HG02642 (cell line): Measurements from ENCODE around the gene RCE1.

Source experiments
- ATAC-seq: cut with Tn5 transposase; IDR thresholded peaks from one replicate; pipeline ENCODE4 v1.9.1; 2021; ENCODE audit warnings: mild to moderate bottlenecking; ENCODE audit not compliant: unreplicated experiment, poor library complexity

The RCE1 gene

GRCh38 chr11:66866511-66866986, 23.3 kb downstream of the RCE1 start:
- ATAC-seq, result no peak

- ATAC-seq, result no peak
Observed at GRCh38 chr11:66867425-66868040, 24.3 kb downstream of the RCE1 start.

GRCh38 chr11:66868082-66868725, 25.0 kb downstream of the RCE1 start:
- ATAC-seq, result no peak

GRCh38 chr11:66868726-66869566, 25.7 kb downstream of the RCE1 start:
- peak; percentile 69 for ATAC-seq

GRCh38 chr11:66869567-66869870, 26.3 kb downstream of the RCE1 start:
- no peak for ATAC-seq

- no peak for ATAC-seq
Observed at GRCh38 chr11:66870131-66870530, 26.9 kb downstream of the RCE1 start.

- ATAC-seq, result no peak
Observed at GRCh38 chr11:66870616-66871520, 27.6 kb downstream of the RCE1 start.

- ATAC-seq, result no peak
Observed at GRCh38 chr11:66871521-66871901, 28.3 kb downstream of the RCE1 start.

GRCh38 chr11:66874232-66874631, 31.0 kb downstream of the RCE1 start:
- ATAC-seq, result no peak

- no peak for ATAC-seq
Observed at GRCh38 chr11:66875378-66875777, 32.1 kb downstream of the RCE1 start.

- ATAC-seq, result no peak
Observed at GRCh38 chr11:66877588-66878385, 34.5 kb downstream of the RCE1 start.

- ATAC-seq, result no peak
Observed at GRCh38 chr11:66878474-66878873, 35.2 kb downstream of the RCE1 start.

GRCh38 chr11:66879000-66879399, 35.8 kb downstream of the RCE1 start:
- no peak for ATAC-seq

GRCh38 chr11:66879583-66879982, 36.3 kb downstream of the RCE1 start:
- ATAC-seq, result no peak

GRCh38 chr11:66879999-66880398, 36.8 kb downstream of the RCE1 start:
- no peak for ATAC-seq

- no peak for ATAC-seq
Observed at GRCh38 chr11:66880496-66881450, 37.5 kb downstream of the RCE1 start.

- ATAC-seq, result no peak
Observed at GRCh38 chr11:66881451-66881835, 38.2 kb downstream of the RCE1 start.

- ATAC-seq, result no peak
Observed at GRCh38 chr11:66881927-66882452, 38.7 kb downstream of the RCE1 start.
